PFSK-1 (cell line): Measurements from ENCODE around the gene FAM222A.
A peak's percentile ranks its signal among the peaks of the same experiment; 100 is the strongest.

ENCODE experiments used
- POLR2AphosphoS5 ChIP-seq: IDR thresholded peaks from 2 replicates; pipeline ENCODE4 v1.6.1; 2012; ENCODE audit warnings: low read depth, mild to moderate bottlenecking, control low read depth, low read length, moderate library complexity
- REST ChIP-seq, 2 experiments: IDR thresholded peaks; 2 replicates each; pipeline versions ENCODE4 v1.6.1 to v1.8.0; 2011 to 2012; ENCODE audit warnings: low read depth in 2 of 2, low read length in 2 of 2, control low read depth in 1 of 2, inconsistent platforms in 1 of 2, mild to moderate bottlenecking in 1 of 2, moderate library complexity in 1 of 2; ENCODE audit not compliant: insufficient read depth in 1 of 2
- SIN3A ChIP-seq: IDR thresholded peaks from 2 replicates; pipeline ENCODE4 v1.6.1; 2012; ENCODE audit warnings: mild to moderate bottlenecking, low read length, moderate library complexity, borderline replicate concordance; ENCODE audit not compliant: insufficient read depth
- TAF1 ChIP-seq: IDR thresholded peaks from 2 replicates; pipeline ENCODE4 v1.6.1; 2012; ENCODE audit warnings: low read length, control low read depth, borderline replicate concordance; ENCODE audit not compliant: insufficient read depth

- 0 out of 4 replicates have a peak, but pooled peaks of 1 of the 2 experiments have one; percentile 14 for TF ChIP-seq REST (IDR thresholded peaks at IDR 0.05; ENCODE audit: insufficient read depth in 1 of 2, low read depth in 2 of 2, low read length in 2 of 2)
- TF ChIP-seq POLR2AphosphoS5 = no peak
- no peak for TF ChIP-seq TAF1
- no peak for TF ChIP-seq SIN3A
Observed at GRCh38 chr12:109714141-109714912, 702 bp downstream of the FAM222A start.
